ENCODE measurements around the gene GDNF.
"Not testable (repeated sequence)": the region's sequence is repeated elsewhere in the genome, so short reads cannot be mapped to it uniquely, and the experiment has no call there.

The GDNF gene

GRCh38 chr5:37786416-37786815 is 53.4 kb downstream of the GDNF start:
- Histone ChIP-seq H3K27ac (no peak overlapping the region), H3K4me1 (ENCODE audit: control insufficient read depth in 1 of 2, insufficient read depth in 1 of 2, low read depth in 1 of 2, low read length in 1 of 2) (no peaks in the 10 kb centered on the region), H3K4me3 (ENCODE audit: low read depth in 1 of 2, low read length in 1 of 2) (no peak overlapping the region), H3K9me3 (no peaks in the 10 kb centered on the region), H3K27me3 (no peaks in the 10 kb centered on the region), H3K36me3 (no peaks in the 10 kb centered on the region)
- no peak for TF ChIP-seq CTCF (IDR thresholded peaks at IDR 0.05)

- not testable (repeated sequence) for H3K9me3 ChIP-seq; H3K27ac ChIP-seq; H3K27me3 ChIP-seq; H3K36me3 ChIP-seq; H3K4me3 ChIP-seq (ENCODE audit: low read depth in 1 of 2, low read length in 1 of 2)
- peaks cover 12 to 24% of the 10 kb centered on the region in 2 experiments for H3K4me1 ChIP-seq (ENCODE audit: control insufficient read depth in 1 of 2, insufficient read depth in 1 of 2, low read depth in 1 of 2, low read length in 1 of 2)
Measured at GRCh38 chr5:37781409-37781808, 58.4 kb downstream of the GDNF start.

DNA sequence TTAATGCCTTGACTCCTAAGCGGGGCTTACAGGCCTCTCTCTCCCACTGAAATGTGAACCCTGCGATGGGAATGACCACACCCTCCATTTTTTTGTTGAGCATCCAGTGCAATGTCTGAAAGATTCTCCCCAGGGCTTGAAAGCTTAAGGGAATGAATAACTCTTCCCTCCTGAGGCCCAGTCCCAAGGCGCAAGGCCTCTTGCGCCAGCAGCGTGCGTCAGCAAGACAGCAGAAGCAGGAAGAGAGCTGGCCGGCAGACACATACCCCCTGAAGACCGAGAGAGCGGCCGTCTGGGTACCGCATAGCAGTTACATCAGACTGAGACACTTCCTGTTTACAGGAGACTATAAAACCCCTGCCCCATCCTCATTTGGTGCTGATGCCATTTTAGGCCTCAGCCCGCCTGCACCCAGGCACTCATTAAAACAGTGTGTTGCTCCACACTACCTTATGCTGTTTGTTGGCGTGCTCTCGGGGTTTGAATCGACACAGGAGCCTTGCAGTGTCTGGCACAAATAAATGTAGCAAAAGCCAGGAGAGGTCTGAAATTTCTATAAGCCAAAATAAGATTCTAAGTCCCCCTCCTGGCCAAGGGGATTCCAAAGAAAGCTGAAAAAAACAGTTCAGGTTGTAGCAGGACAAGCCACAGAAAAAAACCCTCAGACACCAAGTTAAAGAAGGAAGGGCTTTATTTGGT is 62.3 kb downstream of the GDNF start:
- peak overlapping the region; percentile 92 for H3K27ac ChIP-seq
- no peak for TF ChIP-seq CTCF (IDR thresholded peaks at IDR 0.05)
- H3K4me3 ChIP-seq (ENCODE audit: low read depth in 1 of 2, low read length in 1 of 2), result peak overlapping the region in 1 of 2 experiments; percentile 18
- no peaks in the 10 kb centered on the region for H3K27me3 ChIP-seq
- peaks cover 12 to 25% of the 10 kb centered on the region in 2 experiments for H3K4me1 ChIP-seq (ENCODE audit: control insufficient read depth in 1 of 2, insufficient read depth in 1 of 2, low read depth in 1 of 2, low read length in 1 of 2)
- H3K9me3 ChIP-seq, result no peaks in the 10 kb centered on the region
- H3K36me3 ChIP-seq, result no peaks in the 10 kb centered on the region

GRCh38 chr5:37776826-37777225 is 63.0 kb downstream of the GDNF start:
- Histone ChIP-seq H3K27ac (peak overlapping the region; percentile 92), H3K4me1 (ENCODE audit: control insufficient read depth in 1 of 2, insufficient read depth in 1 of 2, low read depth in 1 of 2, low read length in 1 of 2) (peaks cover 17 to 32% of the 10 kb centered on the region in 2 experiments), H3K9me3 (no peaks in the 10 kb centered on the region), H3K36me3 (no peaks in the 10 kb centered on the region), H3K27me3 (no peaks in the 10 kb centered on the region), H3K4me3 (ENCODE audit: low read depth in 1 of 2, low read length in 1 of 2) (peak overlapping the region in 1 of 2 experiments; percentile 18)
- no peak for TF ChIP-seq CTCF (IDR thresholded peaks at IDR 0.05)

- peaks cover 35 to 50% of the 10 kb centered on the region in 2 experiments for H3K4me1 ChIP-seq (ENCODE audit: control insufficient read depth in 1 of 2, insufficient read depth in 1 of 2, low read depth in 1 of 2, low read length in 1 of 2)
- peak; percentile 95 for TF ChIP-seq CTCF (IDR thresholded peaks at IDR 0.05)
- H3K27ac ChIP-seq, result no peak overlapping the region
- H3K4me3 ChIP-seq (ENCODE audit: low read depth in 1 of 2, low read length in 1 of 2), result no peak overlapping the region
- H3K27me3 ChIP-seq, result no peaks in the 10 kb centered on the region
- H3K9me3 ChIP-seq, result no peaks in the 10 kb centered on the region
- no peaks in the 10 kb centered on the region for H3K36me3 ChIP-seq
Measured at GRCh38 chr5:37774912-37775483, 64.8 kb downstream of the GDNF start.

GRCh38 chr5:37773809-37774208 is 66.0 kb downstream of the GDNF start:
- Histone ChIP-seq H3K27me3 (no peaks in the 10 kb centered on the region), H3K4me1 (ENCODE audit: control insufficient read depth in 1 of 2, insufficient read depth in 1 of 2, low read depth in 1 of 2, low read length in 1 of 2) (peaks cover 47 to 62% of the 10 kb centered on the region in 2 experiments), H3K4me3 (ENCODE audit: low read depth in 1 of 2, low read length in 1 of 2) (no peak overlapping the region), H3K9me3 (no peaks in the 10 kb centered on the region), H3K36me3 (no peaks in the 10 kb centered on the region), H3K27ac (no peak overlapping the region)
- no peak for TF ChIP-seq CTCF (IDR thresholded peaks at IDR 0.05)

Measured in neutrophil (primary cell).